GM23338 (cell line): ENCODE data around the gene SLC22A9. TPM values are rescaled to one million over a fixed set of nuclear protein-coding genes. Genes with fewer than 3 reads are reported as not detected.

Source experiments
- ATAC-seq: fragments of 200-7000 bp; cut with Tn5 transposase; 3 replicates; pipeline ENCODE4 v1.9.1; 2020
- DNase-seq: peaks from one replicate; pipeline ENCODE4 v3.0.0-alpha.2; 2015; ENCODE audit warnings: low spot score
- H2AFZ ChIP-seq: fragments of 200-600 bp; sonication (generic); 2 replicates; pipeline ENCODE4 v1.8.0; 2016; ENCODE audit warnings: antibody characterized with exemption, mild to moderate bottlenecking, moderate library complexity
- H3F3A ChIP-seq: fragments of 200-600 bp; sonication (generic); replicated peaks from 2 replicates; pipeline ENCODE4 v1.8.0; 2017; ENCODE audit warnings: antibody characterized with exemption, mixed run types, low read depth
- H3K27ac ChIP-seq: fragments of 200-600 bp; sonication (generic); 2 replicates; pipeline ENCODE4 v1.6.1; 2016; ENCODE audit warnings: low read depth
- H3K27me3 ChIP-seq: fragments of 200-600 bp; sonication (generic); 2 replicates; pipeline ENCODE4 v1.8.0; 2016; ENCODE audit warnings: mild to moderate bottlenecking, mixed run types, moderate library complexity; ENCODE audit not compliant: insufficient read depth
- H3K36me3 ChIP-seq: fragments of 200-600 bp; sonication (generic); 2 replicates; pipeline ENCODE4 v1.8.0; 2016; ENCODE audit warnings: mild to moderate bottlenecking; ENCODE audit not compliant: insufficient read depth
- H3K4me1 ChIP-seq: fragments of 200-600 bp; sonication (generic); 2 replicates; pipeline ENCODE4 v1.8.0; 2016; ENCODE audit warnings: mild to moderate bottlenecking, moderate library complexity; ENCODE audit not compliant: insufficient read depth
- H3K4me2 ChIP-seq: fragments of 200-600 bp; sonication (generic); 2 replicates; pipeline ENCODE4 v1.7.1; 2017; ENCODE audit warnings: mixed run types
- H3K4me3 ChIP-seq: fragments of 200-600 bp; sonication (generic); 2 replicates; pipeline ENCODE4 v1.6.1; 2016; ENCODE audit warnings: mixed run types
- H3K79me2 ChIP-seq: fragments of 200-600 bp; sonication (generic); replicated peaks from 2 replicates; pipeline ENCODE4 v1.8.0; 2017; ENCODE audit warnings: mild to moderate bottlenecking; ENCODE audit not compliant: insufficient read depth
- H3K9me2 ChIP-seq: fragments of 200-600 bp; sonication (generic); 2 replicates; pipeline ENCODE4 v1.8.0; 2017; ENCODE audit not compliant: insufficient read depth
- H4K20me1 ChIP-seq: fragments of 200-600 bp; sonication (generic); replicated peaks from 2 replicates; pipeline ENCODE4 v1.8.0; 2017; ENCODE audit warnings: mild to moderate bottlenecking; ENCODE audit not compliant: insufficient read depth
- H3K27ac Mint-ChIP-seq: 2 replicates; pipeline ENCODE4 v1.8.0; 2020; ENCODE audit warnings: inconsistent platforms, mild to moderate bottlenecking, moderate library complexity, mixed read lengths
- H3K27me3 Mint-ChIP-seq: 3 replicates; pipeline ENCODE4 v1.8.0; 2022; ENCODE audit warnings: low read depth, mild to moderate bottlenecking, moderate library complexity, mixed read lengths, inconsistent platforms; ENCODE audit not compliant: insufficient read depth, poor library complexity
- H3K36me3 Mint-ChIP-seq: 3 replicates; pipeline ENCODE4 v1.8.0; 2021; ENCODE audit warnings: low read depth, mild to moderate bottlenecking, inconsistent platforms, moderate library complexity, mixed read lengths
- H3K4me1 Mint-ChIP-seq: 3 replicates; pipeline ENCODE4 v1.8.0; 2020; ENCODE audit warnings: mild to moderate bottlenecking, inconsistent platforms, mixed read lengths
- H3K4me3 Mint-ChIP-seq: 3 replicates; pipeline ENCODE4 v1.8.0; 2021; ENCODE audit warnings: moderate library complexity, mild to moderate bottlenecking, inconsistent platforms, mixed read lengths
- H3K9me3 Mint-ChIP-seq: 3 replicates; pipeline ENCODE4 v1.8.0; 2020; ENCODE audit warnings: moderate library complexity, mild to moderate bottlenecking, inconsistent platforms, mixed read lengths
- CREB1 ChIP-seq: fragments of 250-450 bp; sonication (Bioruptor Pico); IDR thresholded peaks from 2 replicates; pipeline ENCODE4 v1.5.0; 2020; ENCODE audit warnings: low read depth, mild to moderate bottlenecking, moderate library complexity
- EZH2 ChIP-seq: fragments of 200-600 bp; sonication (generic); IDR thresholded peaks from one replicate; pipeline ENCODE4 v1.8.0; 2017; ENCODE audit warnings: antibody characterized with exemption, mild to moderate bottlenecking, low read depth; ENCODE audit not compliant: unreplicated experiment
- EZH2phosphoT487 ChIP-seq: fragments of 200-600 bp; sonication (generic); IDR thresholded peaks from one replicate; pipeline ENCODE4 v1.8.1; 2018; ENCODE audit warnings: antibody characterized with exemption; ENCODE audit not compliant: unreplicated experiment
- JUNB ChIP-seq: IDR thresholded peaks from one replicate; pipeline ENCODE4 v1.6.1; 2016; ENCODE audit warnings: antibody characterized with exemption; ENCODE audit not compliant: unreplicated experiment
- POLR2AphosphoS5 ChIP-seq: IDR thresholded peaks from 2 replicates; pipeline ENCODE4 v1.6.1; 2016; ENCODE audit warnings: antibody characterized with exemption, low read depth
- STAT1 ChIP-seq: IDR thresholded peaks from one replicate; pipeline ENCODE4 v1.6.1; 2016; ENCODE audit warnings: antibody characterized with exemption; ENCODE audit not compliant: unreplicated experiment
- ZNF114 ChIP-seq: fragments of 250-450 bp; sonication (Bioruptor Pico); IDR thresholded peaks from 2 replicates; pipeline ENCODE4 v1.5.0; 2020; ENCODE audit warnings: mild to moderate bottlenecking, moderate library complexity
- polyA plus RNA-seq: library from polyadenylated mRNA; unstranded; fragments of >200 nt; fragmentation: Nextera tagmentation; extraction: Ambion mirVana; gene quantifications from 2 replicates; pipeline ENCODE4 v1.2.1, GENCODE V29; 2016
- total RNA-seq: library from RNA; depleted of rRNA; stranded (reverse); fragments of >200 nt; shearing (Covaris generic); gene quantifications from 2 replicates; pipeline ENCODE4 v1.2.3, GENCODE V29; 2014
- TF ChIP-seq, protein P1 (sequence below): fragments of 250-450 bp; sonication (Bioruptor Pico); IDR thresholded peaks from 2 replicates; pipeline ENCODE4 v1.5.0; 2020; ENCODE audit warnings: mild to moderate bottlenecking, moderate library complexity
- TF ChIP-seq, protein P2 (sequence below): IDR thresholded peaks from 2 replicates; pipeline ENCODE4 v1.6.1; 2016; ENCODE audit warnings: antibody characterized with exemption

Gene SLC22A9
- total and polyA plus RNA-seq, 2 experiments from 2014 or later, result not detected

DNA sequence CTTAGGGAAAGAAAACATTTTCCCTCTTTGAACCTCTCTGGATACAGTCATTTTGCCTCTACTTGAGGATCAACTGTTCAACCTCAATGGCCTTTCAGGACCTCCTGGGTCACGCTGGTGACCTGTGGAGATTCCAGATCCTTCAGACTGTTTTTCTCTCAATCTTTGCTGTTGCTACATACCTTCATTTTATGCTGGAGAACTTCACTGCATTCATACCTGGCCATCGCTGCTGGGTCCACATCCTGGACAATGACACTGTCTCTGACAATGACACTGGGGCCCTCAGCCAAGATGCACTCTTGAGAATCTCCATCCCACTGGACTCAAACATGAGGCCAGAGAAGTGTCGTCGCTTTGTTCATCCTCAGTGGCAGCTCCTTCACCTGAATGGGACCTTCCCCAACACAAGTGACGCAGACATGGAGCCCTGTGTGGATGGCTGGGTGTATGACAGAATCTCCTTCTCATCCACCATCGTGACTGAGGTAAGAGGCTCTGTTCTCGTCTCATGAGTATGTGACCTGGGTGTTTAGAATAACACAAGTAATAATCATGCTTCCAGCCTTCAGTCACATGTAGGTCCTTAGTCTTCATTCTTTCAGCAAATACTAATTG, 495 bp downstream of the SLC22A9 start (continued):
- TF ChIP-seq, protein P1, sequence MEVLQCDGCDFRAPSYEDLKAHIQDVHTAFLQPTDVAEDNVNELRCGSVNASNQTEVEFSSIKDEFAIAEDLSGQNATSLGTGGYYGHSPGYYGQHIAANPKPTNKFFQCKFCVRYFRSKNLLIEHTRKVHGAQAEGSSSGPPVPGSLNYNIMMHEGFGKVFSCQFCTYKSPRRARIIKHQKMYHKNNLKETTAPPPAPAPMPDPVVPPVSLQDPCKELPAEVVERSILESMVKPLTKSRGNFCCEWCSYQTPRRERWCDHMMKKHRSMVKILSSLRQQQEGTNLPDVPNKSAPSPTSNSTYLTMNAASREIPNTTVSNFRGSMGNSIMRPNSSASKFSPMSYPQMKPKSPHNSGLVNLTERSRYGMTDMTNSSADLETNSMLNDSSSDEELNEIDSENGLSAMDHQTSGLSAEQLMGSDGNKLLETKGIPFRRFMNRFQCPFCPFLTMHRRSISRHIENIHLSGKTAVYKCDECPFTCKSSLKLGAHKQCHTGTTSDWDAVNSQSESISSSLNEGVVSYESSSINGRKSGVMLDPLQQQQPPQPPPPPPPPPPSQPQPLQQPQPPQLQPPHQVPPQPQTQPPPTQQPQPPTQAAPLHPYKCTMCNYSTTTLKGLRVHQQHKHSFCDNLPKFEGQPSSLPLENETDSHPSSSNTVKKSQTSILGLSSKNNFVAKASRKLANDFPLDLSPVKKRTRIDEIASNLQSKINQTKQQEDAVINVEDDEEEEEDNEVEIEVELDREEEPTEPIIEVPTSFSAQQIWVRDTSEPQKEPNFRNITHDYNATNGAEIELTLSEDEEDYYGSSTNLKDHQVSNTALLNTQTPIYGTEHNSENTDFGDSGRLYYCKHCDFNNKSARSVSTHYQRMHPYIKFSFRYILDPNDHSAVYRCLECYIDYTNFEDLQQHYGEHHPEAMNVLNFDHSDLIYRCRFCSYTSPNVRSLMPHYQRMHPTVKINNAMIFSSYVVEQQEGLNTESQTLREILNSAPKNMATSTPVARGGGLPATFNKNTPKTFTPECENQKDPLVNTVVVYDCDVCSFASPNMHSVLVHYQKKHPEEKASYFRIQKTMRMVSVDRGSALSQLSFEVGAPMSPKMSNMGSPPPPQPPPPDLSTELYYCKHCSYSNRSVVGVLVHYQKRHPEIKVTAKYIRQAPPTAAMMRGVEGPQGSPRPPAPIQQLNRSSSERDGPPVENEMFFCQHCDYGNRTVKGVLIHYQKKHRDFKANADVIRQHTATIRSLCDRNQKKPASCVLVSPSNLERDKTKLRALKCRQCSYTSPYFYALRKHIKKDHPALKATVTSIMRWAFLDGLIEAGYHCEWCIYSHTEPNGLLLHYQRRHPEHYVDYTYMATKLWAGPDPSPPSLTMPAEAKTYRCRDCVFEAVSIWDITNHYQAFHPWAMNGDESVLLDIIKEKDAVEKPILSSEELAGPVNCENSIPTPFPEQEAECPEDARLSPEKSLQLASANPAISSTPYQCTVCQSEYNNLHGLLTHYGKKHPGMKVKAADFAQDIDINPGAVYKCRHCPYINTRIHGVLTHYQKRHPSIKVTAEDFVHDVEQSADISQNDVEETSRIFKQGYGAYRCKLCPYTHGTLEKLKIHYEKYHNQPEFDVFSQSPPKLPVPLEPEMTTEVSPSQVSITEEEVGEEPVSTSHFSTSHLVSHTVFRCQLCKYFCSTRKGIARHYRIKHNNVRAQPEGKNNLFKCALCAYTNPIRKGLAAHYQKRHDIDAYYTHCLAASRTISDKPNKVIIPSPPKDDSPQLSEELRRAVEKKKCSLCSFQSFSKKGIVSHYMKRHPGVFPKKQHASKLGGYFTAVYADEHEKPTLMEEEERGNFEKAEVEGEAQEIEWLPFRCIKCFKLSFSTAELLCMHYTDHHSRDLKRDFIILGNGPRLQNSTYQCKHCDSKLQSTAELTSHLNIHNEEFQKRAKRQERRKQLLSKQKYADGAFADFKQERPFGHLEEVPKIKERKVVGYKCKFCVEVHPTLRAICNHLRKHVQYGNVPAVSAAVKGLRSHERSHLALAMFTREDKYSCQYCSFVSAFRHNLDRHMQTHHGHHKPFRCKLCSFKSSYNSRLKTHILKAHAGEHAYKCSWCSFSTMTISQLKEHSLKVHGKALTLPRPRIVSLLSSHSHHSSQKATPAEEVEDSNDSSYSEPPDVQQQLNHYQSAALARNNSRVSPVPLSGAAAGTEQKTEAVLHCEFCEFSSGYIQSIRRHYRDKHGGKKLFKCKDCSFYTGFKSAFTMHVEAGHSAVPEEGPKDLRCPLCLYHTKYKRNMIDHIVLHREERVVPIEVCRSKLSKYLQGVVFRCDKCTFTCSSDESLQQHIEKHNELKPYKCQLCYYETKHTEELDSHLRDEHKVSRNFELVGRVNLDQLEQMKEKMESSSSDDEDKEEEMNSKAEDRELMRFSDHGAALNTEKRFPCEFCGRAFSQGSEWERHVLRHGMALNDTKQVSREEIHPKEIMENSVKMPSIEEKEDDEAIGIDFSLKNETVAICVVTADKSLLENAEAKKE, result no peak
- TF ChIP-seq EZH2phosphoT487 (no peak), CREB1 (no peak), STAT1 (no peak)
- TF ChIP-seq, protein P2, sequence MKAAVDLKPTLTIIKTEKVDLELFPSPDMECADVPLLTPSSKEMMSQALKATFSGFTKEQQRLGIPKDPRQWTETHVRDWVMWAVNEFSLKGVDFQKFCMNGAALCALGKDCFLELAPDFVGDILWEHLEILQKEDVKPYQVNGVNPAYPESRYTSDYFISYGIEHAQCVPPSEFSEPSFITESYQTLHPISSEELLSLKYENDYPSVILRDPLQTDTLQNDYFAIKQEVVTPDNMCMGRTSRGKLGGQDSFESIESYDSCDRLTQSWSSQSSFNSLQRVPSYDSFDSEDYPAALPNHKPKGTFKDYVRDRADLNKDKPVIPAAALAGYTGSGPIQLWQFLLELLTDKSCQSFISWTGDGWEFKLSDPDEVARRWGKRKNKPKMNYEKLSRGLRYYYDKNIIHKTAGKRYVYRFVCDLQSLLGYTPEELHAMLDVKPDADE, result no peak

DNA sequence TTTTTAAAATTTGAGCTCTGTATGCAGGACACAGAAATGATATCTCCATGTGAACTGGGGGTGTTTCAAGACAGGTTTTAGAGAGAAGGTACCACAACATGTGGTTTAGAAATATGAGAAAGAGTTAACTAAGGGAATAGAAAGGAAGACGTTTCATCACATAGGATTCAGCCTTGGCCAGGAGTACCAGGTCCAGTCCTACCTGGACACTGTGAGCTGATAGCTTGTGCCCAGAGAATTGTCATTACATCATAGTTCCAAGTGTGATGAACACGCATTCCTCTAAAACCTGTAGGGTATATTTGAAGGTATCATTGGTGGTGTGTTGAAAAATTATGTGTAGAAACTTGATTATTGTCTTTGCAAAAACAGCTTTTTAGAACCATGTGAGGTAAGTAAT, 1.8 kb downstream of the SLC22A9 start:
- H3K79me2 ChIP-seq, result no peaks in the 10 kb centered on the region
- no peaks in the 10 kb centered on the region for H3K36me3 Mint-ChIP-seq
- H4K20me1 ChIP-seq, result no peaks in the 10 kb centered on the region
- H3K4me1 ChIP-seq, result no peaks in the 10 kb centered on the region
- H2AFZ ChIP-seq, result no peak overlapping the region
- no peak overlapping the region for H3K4me2 ChIP-seq
- H3K27ac ChIP-seq, result no peak overlapping the region
- H3K36me3 ChIP-seq, result no peaks in the 10 kb centered on the region
- H3K4me3 Mint-ChIP-seq, result no peak overlapping the region
- H3K9me2 ChIP-seq, result no peaks in the 10 kb centered on the region
- H3K27me3 Mint-ChIP-seq, result peaks cover 2% of the 10 kb centered on the region
- ATAC-seq (no peak), DNase-seq (no peak)
- H3F3A ChIP-seq, result no peaks in the 10 kb centered on the region
- peaks cover 8% of the 10 kb centered on the region; the same call in 1 of the 3 replicates for H3K9me3 Mint-ChIP-seq
- no peak overlapping the region for H3K4me3 ChIP-seq
- H3K27me3 ChIP-seq, result no peaks in the 10 kb centered on the region
- H3K27ac Mint-ChIP-seq, result no peak overlapping the region
- H3K4me1 Mint-ChIP-seq, result no peaks in the 10 kb centered on the region
- no peak for TF ChIP-seq CREB1
- no peak for TF ChIP-seq EZH2
- no peak for TF ChIP-seq POLR2AphosphoS5
- TF ChIP-seq, protein P1, result no peak
- no peak for TF ChIP-seq ZNF114 (CRISPR knock-in tag)
- no peak for TF ChIP-seq JUNB
